NT2/D1 (cell line): ENCODE measurements around the gene FAM78A.
"Not testable (repeated sequence)": the region's sequence is repeated elsewhere in the genome, so short reads cannot be mapped to it uniquely, and the experiment has no call there.

Experiments used
- DNase-seq: peaks from one replicate; pipeline ENCODE4 v3.0.0-alpha.2; 2011; ENCODE audit warnings: low read depth, low spot score
- H3K27me3 ChIP-seq: 2 replicates; pipeline ENCODE4 v1.6.0; 2011; ENCODE audit warnings: mild to moderate bottlenecking; ENCODE audit not compliant: insufficient read length, insufficient read depth
- H3K36me3 ChIP-seq: 2 replicates; pipeline ENCODE4 v1.6.1; 2011; ENCODE audit warnings: mild to moderate bottlenecking, low read length, mixed read lengths; ENCODE audit not compliant: insufficient read depth, insufficient read length
- H3K4me1 ChIP-seq: 2 replicates; pipeline ENCODE4 v1.5.1; 2011; ENCODE audit not compliant: insufficient read depth, insufficient read length
- H3K4me3 ChIP-seq: 2 replicates; pipeline ENCODE4 v1.5.1; 2011; ENCODE audit warnings: low read depth; ENCODE audit not compliant: insufficient read length
- H3K9ac ChIP-seq: 2 replicates; pipeline ENCODE4 v1.6.0; 2011; ENCODE audit warnings: low read depth; ENCODE audit not compliant: insufficient read length
- H3K9me3 ChIP-seq: 2 replicates; pipeline ENCODE4 v1.5.1; 2011; ENCODE audit warnings: mild to moderate bottlenecking, low read length; ENCODE audit not compliant: insufficient read depth
- SUZ12 ChIP-seq: IDR thresholded peaks from 2 replicates; pipeline ENCODE4 v1.6.1; 2011; ENCODE audit not compliant: insufficient read length, insufficient read depth; ENCODE audit errors: extremely low read depth
- YY1 ChIP-seq: IDR thresholded peaks from 2 replicates; pipeline ENCODE4 v1.6.1; 2011; ENCODE audit not compliant: insufficient read length, insufficient read depth
- ZNF274 ChIP-seq: IDR thresholded peaks from 2 replicates; pipeline ENCODE4 v1.6.1; 2011; ENCODE audit warnings: mild to moderate bottlenecking, low read depth, low read length

FAM78A gene

DNA sequence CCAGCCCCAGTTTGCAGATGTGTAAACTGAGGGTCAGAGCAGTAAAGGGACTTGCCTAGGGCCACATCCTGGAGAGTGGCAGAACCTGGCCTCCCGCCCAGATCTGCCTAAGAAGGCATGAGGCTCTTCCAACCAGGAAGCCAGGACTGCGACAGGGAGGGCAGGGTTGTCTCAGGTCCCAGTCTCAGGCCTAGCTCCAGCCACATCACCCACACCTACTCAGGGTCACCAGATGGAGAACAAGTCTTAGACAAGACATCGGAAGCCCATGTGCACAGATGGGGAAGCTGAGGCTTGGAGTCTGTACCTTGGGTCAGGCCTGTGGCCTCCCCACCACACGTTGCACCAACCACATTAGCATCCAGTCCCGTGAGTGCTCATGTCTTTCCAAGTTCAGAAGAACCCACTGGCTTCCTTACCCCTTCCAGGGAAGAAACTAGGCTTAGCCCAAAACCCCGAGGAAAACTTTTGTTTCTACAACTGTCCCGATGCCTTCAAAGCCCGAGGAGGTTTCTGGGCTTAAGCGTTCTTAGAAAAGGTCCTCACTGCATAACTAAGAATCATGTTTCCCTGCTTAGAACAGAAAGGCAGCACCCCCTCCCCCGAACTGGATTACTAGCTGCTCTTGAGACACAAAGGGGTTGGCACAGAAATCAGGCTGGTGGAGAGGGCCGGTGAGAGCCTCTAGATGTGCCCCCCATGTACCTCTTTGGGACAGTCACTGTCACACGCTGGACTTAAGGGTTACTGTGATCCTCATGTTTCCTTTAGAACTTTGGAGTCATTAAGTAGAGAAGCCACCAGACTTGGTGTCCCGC is 2.2 kb downstream of the FAM78A start:
- H3K9ac ChIP-seq = peak overlapping the region; percentile 63
- DNase-seq = no peak
- H3K4me3 ChIP-seq = no peak overlapping the region
- no peaks in the 10 kb centered on the region for H3K36me3 ChIP-seq
- H3K27me3 ChIP-seq = peaks cover 17% of the 10 kb centered on the region
- peaks cover 29% of the 10 kb centered on the region for H3K4me1 ChIP-seq
- TF ChIP-seq ZNF274 (no peak), YY1 (no peak), SUZ12 (no peak)
- H3K9me3 ChIP-seq = no peaks in the 10 kb centered on the region

GRCh38 chr9:131273146-131273855 is 3.0 kb downstream of the FAM78A start:
- peaks cover 17% of the 10 kb centered on the region for H3K27me3 ChIP-seq
- H3K36me3 ChIP-seq = no peaks in the 10 kb centered on the region
- no peaks in the 10 kb centered on the region for H3K9me3 ChIP-seq
- peaks cover 22% of the 10 kb centered on the region for H3K4me1 ChIP-seq
- H3K9ac ChIP-seq = peak overlapping the region; percentile 63
- DNase-seq = no peak
- H3K4me3 ChIP-seq = no peak overlapping the region
- TF ChIP-seq ZNF274 (no peak), SUZ12 (no peak), YY1 (no peak)

GRCh38 chr9:131272212-131272611 is 4.1 kb downstream of the FAM78A start:
- Histone ChIP-seq H3K36me3 (no peaks in the 10 kb centered on the region), H3K4me3 (no peak overlapping the region), H3K4me1 (peaks cover 20% of the 10 kb centered on the region), H3K9ac (no peak overlapping the region), H3K27me3 (peaks cover 17% of the 10 kb centered on the region), H3K9me3 (no peaks in the 10 kb centered on the region)
- DNase-seq = no peak
- TF ChIP-seq YY1 = no peak

- Histone ChIP-seq H3K9ac (no peak overlapping the region), H3K4me3 (no peak overlapping the region), H3K27me3 (peaks cover 16% of the 10 kb centered on the region), H3K4me1 (peaks cover 20% of the 10 kb centered on the region), H3K9me3 (no peaks in the 10 kb centered on the region), H3K36me3 (no peaks in the 10 kb centered on the region)
- no peak for DNase-seq
- TF ChIP-seq ZNF274 (no peak), SUZ12 (no peak), YY1 (no peak)
These were observed 4.8 kb downstream of the FAM78A start for GRCh38 chr9:131271506-131271931.

GRCh38 chr9:131271016-131271273 is 5.4 kb downstream of the FAM78A start:
- not testable (repeated sequence) for H3K9me3 ChIP-seq, H3K9ac ChIP-seq, H3K36me3 ChIP-seq, H3K4me3 ChIP-seq, DNase-seq
- peaks cover 19% of the 10 kb centered on the region for H3K4me1 ChIP-seq
- H3K27me3 ChIP-seq = peaks cover 11% of the 10 kb centered on the region

GRCh38 chr9:131270171-131271015 is 5.9 kb downstream of the FAM78A start:
- H3K36me3 ChIP-seq = no peaks in the 10 kb centered on the region
- DNase-seq = no peak
- H3K9me3 ChIP-seq = no peaks in the 10 kb centered on the region
- H3K9ac ChIP-seq = no peak overlapping the region
- peaks cover 5% of the 10 kb centered on the region for H3K27me3 ChIP-seq
- H3K4me3 ChIP-seq = no peak overlapping the region
- peaks cover 13% of the 10 kb centered on the region for H3K4me1 ChIP-seq
- no peak for TF ChIP-seq ZNF274

DNA sequence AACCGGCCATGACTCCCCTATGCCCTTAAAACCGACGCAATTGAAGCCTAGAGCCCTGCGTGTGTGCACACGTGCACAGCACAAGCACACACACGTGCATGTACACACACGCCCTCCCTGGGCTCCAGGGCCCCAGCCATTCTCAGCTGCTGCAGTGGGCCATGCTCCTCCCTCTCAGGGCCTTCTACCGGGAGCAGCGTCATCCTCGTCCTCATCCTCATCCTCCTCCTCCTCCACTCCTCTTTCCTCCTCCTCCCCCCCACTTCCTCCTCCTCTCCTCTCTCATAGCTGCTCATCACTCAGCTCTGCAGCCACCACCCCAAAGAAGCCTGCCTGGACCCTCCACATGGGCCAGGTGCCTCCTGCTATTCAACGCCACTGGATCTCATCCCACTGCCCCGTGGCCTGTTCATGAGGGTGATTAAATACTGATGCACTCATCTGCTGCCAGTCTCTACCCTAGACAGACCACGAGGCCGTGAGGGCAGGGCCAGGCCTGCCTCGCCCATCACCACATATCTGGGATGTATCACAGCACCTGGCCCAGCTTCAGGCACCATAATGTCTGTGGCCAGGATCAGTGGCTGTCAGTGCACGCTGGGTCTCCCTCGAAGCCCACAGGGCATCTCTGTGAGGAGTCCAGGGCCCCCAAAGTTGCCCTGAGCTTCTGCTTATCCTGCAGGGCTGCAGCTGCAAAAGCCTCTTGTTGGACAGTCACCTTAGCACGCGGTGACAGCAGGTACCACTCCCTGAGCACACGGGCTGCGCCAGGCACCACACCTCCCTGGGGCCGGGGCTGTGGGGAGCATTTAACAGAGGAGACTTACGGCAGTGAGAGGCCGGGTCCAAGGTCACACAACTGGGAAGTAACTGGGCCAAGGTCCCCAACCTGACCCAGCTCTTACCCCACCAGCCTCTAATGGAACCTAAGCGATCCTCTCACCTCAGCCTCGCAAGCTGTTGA is 9.8 kb downstream of the FAM78A start:
- H3K4me3 ChIP-seq = no peak overlapping the region
- no peak for DNase-seq
- no peaks in the 10 kb centered on the region for H3K9me3 ChIP-seq
- TF ChIP-seq ZNF274 (no peak), YY1 (no peak), SUZ12 (no peak)
- H3K36me3 ChIP-seq = no peaks in the 10 kb centered on the region
- H3K9ac ChIP-seq = no peak overlapping the region
- no peaks in the 10 kb centered on the region for H3K27me3 ChIP-seq
- H3K4me1 ChIP-seq = peaks cover 3% of the 10 kb centered on the region
